Hematopoietic multipotent progenitor cell treated with erythropoietin and hydrocortisone succinate and interleukin-3 and kit ligand, for 4 days (in vitro differentiated cells): Measurements from ENCODE around the gene BMPR2.
"Not testable (repeated sequence)": the region's sequence is repeated elsewhere in the genome, so short reads cannot be mapped to it uniquely, and the experiment has no call there.

ENCODE experiments used
- DNase-seq: peaks from one replicate; pipeline ENCODE4 v3.0.0-alpha.2; 2015

Gene BMPR2

DNA sequence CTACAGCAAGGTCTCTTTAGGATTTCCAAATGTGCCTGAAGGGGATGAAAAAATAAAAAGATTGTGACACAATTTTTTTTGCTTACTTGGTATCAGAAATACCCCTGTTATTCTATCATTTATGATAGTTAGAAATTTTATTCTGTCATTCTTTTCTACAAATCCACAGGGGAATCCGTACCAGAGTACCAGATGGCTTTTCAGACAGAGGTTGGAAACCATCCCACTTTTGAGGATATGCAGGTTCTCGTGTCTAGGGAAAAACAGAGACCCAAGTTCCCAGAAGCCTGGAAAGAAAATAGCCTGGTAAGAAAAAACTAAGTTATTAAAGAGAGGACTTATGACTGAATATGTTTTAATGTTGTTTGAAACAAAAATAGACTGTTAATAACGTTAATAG is 166.0 kb downstream of the BMPR2 start:
- DNase-seq = no peak

DNA sequence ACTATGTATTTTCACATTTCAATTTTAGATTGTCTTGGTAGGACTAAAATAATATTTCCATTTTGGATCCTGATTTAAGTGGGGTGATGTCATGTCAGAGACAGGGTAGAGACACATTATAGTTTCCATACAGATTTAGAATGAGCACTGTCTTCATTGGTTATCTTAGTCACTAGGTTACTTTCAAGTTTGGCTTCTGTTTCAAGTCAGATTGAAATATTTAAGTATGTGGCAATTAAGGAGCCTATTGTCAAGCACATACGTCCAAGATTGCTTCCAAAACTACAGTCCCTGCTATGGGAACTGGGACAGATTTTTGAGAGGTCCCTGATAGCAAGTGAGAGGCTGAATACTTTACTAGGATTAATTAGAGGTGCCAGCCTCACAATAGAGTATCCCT is 169.4 kb downstream of the BMPR2 start:
- DNase-seq = no peak

DNA sequence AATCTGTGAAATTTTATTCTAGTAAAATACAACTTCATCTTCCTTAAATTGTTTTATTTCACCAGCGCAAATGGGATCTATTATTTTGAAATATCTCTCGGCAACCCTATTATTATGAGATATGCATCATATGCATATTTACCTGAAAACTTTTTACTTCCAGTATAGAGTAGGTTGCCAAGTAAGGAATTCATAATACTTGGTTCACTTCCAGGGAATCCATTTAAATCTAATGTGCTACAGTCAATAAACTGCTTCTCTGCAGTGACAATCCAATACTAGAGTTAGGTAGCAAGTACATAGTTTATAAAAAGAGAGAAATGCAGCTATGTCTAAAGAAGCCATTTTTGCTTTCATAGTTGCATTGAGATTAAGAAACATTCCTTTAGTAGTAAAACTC is 169.8 kb downstream of the BMPR2 start:
- DNase-seq = no peak

DNA sequence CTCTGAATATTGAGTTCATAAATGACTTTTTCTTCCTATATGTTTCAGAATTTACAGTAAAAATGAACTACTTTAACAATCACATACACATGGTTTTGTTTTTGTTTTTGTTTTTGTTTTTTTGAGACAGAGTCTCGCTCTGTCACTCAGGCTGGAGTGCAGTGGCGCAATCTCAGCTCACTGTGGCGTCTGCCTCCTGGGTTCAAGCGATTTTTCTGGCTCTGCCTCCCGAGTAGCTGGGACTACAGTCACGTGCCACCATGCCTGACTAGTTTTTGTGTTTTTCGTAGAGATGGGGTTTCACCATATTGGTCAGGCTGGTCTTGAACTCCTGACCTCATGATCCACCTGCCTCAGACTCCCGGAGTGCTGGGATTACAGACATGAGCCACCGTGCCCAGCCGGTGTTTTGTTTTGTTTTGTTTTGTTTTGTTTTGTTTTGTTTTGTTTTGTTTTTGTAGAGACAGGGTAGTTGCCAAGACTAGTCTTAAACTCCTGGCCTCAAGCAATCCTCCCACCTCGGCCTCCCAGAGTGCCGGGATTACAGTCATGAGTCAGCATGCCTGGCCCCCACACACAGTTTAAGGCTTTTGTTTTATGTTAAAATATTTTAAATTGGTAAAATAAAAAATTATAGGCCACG is 170.5 kb downstream of the BMPR2 start:
- not testable (repeated sequence) for DNase-seq

DNA sequence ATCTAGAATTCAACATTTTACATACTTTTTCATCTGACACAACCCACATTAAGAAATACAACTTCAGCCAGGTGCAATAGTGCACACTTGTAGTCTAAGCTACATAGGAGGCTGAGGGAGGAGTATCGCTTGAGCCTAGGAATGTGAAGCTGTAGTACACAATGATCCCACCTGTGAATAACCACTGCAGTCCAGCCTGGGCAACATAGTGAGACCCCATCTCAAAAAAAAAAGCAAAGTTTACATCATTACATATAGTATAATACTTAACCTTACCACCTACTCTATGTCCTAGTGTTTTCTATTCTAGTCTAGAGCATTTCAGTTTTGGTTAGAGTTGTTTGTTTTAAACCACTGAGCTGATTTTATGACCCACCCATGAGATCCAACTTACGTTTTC is 172.1 kb downstream of the BMPR2 start:
- no peak for DNase-seq

DNA sequence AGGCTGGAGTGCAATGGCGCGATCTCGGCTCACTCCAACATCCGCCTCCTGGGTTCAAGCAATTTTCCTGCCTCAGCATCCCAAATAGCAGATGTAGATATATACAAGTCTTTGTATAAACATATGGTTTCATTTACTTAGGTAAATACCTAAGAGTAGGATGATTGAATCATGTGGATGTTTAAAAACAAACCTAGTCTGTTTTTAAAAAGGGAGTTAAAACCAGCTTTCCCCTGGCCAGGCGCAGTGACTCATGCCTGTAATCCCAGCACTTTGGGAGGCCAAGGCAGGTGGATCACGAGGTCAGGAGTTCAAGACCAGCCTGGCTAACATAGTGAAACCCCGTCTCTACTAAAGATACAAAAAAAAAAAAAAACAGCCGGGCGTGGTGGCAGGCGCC is 174.9 kb downstream of the BMPR2 start:
- not testable (repeated sequence) for DNase-seq

DNA sequence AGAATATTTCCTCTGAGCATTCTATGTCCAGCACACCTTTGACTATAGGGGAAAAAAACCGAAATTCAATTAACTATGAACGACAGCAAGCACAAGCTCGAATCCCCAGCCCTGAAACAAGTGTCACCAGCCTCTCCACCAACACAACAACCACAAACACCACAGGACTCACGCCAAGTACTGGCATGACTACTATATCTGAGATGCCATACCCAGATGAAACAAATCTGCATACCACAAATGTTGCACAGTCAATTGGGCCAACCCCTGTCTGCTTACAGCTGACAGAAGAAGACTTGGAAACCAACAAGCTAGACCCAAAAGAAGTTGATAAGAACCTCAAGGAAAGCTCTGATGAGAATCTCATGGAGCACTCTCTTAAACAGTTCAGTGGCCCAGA is 179.2 kb downstream of the BMPR2 start:
- DNase-seq = peak; percentile 73

DNA sequence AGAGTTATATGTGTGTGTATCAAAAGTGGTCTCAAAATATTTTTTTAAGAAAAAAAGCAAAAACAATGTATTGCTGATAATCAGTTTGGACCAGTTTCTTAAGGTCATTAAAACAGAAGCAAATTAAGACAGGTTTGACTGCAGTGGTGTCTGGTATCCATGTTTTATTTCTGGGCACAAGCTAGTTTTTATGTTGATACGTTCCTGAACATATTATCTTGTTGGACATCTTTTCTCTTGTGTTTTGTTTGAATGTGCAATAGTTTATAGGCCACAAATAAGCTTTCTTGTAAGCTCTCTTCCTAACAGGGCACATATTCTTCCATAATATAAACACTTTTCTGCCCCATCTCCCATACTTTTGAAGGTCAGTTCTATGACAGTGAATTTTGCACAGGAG is 184.1 kb downstream of the BMPR2 start:
- DNase-seq = no peak

DNA sequence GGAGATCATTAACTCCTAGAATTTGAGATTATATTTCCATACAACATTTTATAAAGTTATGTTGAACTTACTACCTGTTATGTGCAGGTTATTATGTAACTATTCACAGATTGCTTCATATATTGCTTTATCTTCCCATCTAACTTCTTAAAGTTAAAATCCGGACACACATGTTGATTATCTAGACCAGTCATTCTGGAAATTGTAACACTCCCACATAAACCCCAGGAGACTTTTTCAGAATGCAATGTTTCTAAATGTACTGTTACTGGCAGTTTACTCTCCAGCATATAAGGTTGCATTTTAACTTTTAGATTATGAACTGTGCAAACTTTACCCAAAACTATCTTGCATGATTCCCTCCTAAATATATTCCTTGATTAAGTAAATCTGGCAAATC is 188.1 kb downstream of the BMPR2 start:
- DNase-seq = no peak

DNA sequence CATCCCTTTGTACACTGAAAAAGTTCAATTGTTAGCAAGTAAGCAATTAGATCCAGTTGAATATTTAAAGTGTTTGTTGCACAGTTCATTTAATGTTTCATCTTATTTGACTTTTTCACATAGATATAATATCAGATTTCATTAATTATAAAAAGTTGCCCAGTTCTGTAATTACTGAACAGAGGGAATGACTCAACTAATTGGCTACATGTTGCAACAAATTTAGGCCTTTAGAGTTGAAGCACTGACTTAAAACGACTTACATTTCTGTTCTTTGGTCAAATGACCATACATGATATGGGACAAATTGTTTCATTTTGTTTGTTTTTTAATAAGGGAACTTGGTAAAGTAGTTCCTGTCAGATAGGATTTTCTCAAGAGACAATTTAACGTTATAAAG is 190.2 kb downstream of the BMPR2 start:
- no peak for DNase-seq

DNA sequence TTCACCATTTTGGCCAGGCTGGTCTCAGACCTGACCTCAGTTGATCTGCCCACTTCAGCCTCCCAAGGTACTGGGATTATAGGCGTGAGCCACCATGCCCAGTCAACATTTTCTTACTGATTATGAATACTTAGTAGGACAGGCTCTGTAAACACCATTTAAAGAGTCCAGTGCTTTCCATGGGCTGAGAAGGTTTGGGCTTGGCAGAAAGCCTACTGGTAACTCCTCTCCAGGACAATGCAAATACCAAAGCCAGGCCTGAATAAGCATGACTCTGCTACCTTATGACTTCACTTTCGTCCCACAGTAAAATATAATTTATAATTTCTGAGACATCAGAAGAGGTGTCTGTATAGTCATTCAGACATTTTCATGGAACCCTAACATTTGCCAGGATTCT is 198.4 kb downstream of the BMPR2 start:
- DNase-seq = no peak

DNA sequence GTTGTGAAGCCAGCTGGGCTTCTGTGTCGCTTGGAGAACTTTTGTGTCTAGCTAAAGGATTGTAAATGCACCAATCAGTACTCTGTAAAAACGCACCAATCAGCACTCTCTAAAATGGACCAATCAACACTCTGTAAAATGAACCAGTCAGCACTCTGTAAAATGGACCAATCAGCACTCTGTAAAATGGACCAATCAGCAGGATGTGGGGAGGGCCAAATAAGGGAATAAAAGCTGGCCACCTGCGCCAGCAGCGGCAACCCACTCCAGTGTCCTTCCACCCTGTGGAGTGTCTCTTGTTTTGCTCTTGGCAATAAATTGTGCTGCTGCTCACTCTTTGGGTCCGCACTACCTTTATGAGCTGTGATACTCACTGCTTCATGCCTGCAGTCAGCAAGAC is 199.1 kb downstream of the BMPR2 start:
- DNase-seq = not testable (repeated sequence)

DNA sequence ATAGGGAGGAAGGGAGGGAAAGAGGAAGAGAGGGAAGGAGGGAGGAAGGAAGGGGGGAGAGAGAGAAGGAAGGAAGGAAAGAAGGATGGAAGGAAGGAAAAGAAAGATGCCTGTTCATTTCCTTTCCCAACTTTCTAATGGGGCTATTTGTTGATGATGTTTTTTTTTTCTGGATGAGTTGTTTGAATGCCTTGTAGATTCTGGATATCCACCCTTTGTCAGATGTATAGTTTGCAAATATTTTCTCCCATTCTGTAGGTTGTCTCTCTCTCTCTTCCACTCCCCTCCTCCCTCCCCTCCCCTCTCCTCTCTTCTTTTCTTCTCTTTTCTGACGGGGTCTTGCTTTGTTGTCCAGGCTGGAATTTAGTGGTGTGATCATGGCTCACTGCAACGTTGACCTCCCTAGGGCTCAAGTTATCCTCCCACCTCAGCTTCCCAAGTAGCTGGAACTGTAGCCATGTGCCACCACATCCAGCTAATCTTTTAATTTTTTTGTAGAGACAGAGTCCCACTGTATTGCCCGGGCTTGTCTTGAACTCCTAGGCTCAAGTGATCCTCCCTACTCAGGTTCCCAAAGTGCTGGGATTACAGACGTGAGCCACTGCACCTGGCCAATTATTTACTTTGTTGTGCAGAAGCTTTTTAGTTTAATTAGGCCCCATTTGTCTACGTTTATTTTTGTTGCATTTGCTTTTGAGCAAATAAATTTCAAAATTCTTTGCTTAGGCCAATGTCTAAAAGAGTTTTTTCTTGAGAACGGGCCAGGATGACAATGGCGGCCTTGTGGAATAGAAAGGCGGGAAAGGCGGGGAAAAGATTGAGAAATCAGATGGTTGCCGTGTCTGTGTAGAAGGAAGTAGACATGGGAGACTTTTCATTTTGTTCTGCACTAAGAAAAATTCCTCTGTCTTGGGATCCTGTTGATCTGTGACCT is 201.4 kb downstream of the BMPR2 start:
- no peak for DNase-seq

DNA sequence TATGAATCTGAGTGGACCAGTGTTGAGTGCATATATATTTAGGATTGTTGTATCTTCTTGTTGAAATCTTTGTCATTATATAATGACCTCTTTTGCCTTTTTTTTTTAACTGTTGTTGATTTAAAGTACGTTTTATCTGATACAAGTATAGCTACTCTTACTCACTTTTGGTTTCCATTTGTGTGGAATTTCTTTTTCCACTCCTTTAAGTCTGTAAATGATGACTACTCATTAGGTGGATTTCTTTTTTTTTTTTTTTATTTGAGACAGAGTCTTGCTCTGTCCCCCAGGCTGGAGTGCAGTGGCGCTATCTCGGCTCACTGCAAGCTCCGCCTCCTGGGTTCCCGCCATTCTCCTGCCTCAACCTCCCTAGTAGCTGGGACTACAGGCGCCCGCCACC is 206.7 kb downstream of the BMPR2 start:
- DNase-seq = not testable (repeated sequence)

DNA sequence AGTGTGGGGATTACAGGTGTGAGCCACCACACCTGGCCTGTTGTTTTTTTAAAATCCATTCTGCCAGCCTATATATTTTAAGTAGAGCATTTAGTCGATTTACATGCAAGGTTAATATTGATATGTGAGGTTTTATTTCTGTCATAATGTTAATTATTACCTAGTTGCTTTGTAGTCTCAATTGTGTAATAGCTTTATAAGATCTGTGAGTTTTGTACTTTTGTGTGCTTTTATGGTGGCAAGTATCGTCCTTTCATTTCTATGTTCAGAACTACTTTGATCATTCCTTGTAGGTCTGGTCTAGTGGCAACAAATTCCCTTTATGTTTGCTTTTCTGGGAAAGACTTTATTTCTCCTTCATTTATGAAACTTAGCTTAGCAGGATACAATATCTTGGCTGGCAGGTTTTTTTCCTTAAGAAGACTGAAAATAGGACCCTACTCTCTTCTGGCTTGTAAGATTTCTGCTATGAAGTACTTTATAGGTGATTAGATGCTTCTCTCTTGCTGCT is 207.6 kb downstream of the BMPR2 start:
- DNase-seq = no peak

DNA sequence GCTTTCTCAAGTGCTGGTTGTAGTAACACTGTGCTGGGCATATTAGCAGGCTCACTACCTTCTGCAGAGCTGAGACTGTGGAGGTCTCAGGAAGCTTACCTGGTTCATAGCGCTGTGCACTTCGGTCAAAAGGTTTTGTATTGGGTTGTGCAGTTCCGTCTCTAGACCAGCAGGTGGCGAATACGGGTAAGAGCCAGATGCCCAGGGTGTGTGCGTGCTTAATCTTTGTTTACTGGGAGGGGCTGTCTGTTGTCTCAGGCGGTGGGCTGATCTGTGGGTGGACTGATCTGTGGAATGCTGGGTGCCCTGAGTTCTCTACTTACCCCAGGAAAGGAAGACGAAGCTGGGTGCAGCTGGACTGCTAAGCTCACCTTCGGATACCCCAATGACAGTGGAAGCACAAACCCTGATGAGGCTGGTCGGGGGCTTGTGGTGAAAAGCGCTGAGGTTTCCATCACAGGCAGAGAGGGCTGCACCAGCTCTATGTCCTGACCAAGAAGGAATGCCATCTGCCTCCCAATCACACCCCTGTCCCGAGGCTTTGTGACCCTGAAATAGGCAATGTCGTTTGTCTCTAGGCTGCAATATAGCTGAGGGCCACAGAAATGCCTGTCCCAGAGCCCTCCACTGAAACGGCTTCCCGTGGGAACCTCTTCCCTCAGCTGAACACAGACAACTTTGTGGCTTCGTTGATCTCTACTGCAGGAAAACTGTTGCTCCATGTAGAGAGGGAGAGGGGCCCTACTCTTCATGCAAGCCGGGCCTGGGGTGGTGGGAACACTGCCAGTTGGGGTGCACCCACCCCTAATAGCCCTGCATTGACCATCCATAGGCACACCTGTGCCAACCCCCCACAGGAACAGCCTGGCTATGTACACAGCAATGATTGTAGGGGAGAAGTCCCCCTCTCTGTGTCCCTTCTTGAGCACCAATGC is 212.8 kb downstream of the BMPR2 start:
- DNase-seq = peak; percentile 92

DNA sequence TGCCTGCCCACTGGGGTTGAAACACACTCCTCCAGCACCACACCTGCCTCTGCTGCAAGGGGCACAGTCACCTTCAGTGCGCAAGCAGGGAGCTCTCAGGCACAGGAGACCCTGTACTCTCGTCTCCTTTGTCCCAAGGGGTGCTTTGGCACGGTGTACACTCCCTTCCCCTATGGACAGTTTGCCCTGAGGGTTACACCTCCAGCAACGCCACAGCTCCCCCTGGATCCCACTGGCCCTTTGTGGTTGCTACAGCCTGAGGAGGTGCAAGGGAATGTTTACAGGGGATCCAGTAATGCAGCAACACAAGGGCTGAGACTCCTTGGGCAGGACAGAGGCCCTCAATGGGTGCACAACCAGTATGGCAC is 213.4 kb downstream of the BMPR2 start:
- no peak for DNase-seq

DNA sequence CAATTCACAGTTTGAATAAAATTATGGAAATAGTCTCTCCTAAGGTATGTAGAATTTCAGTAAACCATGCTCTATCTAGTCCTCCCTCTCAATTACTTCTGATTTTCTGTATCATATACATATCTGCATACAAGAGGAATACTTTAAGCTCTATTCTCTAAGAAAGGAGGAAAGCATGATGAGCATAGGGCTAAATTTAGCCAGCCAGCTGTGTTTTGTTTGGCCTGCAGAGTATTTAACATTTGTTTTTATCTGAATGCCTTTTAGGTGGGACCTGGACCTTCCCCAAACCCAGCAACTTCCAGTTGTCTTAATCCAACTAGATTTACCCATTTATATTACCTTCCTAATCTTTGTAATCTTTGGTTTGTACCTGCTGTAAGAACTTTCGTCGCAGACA is 216.4 kb downstream of the BMPR2 start:
- DNase-seq = no peak

DNA sequence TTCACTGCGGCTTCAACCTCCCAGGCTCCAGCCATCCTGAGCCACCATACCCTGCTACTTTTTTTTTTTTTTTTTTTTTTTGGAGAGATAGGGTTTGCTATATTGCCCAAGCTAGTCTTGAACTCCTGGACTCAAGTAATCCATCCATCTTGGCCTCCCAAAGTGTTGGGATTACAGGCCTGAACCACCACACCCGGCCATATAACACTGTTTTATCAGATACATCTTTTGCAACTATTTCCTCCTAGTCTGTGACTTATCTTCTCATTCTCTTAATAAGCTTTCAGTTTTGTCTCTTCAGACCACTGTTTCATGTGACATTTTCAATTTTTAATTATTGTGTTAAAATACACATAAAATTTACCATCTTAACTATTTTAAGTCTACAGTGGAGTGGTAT is 223.0 kb downstream of the BMPR2 start:
- no peak for DNase-seq

DNA sequence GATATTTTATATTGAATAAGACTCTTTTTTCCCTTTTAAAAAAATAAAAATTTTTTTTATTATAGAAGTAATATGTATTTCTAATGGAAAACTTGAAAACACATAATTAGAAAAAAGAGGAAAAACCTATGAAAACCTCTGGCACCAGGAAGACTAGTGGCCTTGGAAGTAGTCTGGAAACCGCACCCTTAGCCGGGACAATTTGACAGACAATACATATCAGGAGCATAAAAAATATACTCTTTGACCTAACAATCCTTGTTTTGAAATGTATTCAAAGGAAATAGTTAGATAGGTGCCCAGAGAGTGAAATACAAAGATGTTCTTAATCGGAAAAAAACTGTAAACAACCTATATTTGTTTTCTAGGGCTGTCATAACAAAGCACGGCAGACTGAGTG is 223.8 kb downstream of the BMPR2 start:
- no peak for DNase-seq

DNA sequence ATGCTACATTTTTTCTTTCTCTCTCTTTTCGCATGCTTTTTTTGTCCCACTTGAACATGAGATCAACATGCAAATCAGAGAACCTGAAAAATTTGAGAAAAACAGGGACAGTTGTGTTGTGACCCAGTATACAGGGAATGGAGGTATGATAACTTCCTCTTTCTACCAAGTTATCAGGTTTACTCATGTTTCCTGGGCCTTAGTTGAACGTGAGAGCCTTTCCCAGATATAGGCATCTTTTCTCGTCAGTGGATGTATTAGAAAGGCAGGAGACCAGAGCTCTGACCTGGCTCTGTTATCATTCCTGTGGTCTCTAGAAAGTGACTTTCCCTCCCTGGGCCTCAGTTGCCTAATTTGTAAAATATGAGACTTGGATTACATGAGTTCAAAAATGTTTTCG is 228.6 kb downstream of the BMPR2 start:
- peak; percentile 32 for DNase-seq

DNA sequence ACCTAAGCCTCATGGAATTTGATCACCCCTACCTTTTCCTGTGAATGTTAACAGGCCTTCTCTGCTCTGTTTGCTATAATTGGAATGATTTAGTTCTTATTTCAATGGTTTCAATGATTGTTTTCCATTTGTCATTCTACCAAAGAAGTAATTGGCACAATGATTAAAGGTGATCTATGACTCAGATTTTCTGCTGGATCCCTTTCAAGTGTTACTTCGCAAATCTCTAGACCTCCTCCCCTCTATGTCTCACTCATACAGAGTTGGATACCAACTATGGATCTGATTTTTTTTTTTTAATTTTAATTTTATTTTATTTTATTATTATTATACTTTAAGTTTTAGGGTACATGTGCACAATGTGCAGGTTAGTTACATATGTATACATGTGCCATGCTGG is 229.0 kb downstream of the BMPR2 start:
- no peak for DNase-seq
